Measurements from ENCODE around the gene IL23A. TPM values are rescaled to one million over a fixed set of nuclear protein-coding genes. Genes with fewer than 3 reads are reported as not detected.
"Not testable (repeated sequence)": the region's sequence is repeated elsewhere in the genome, so short reads cannot be mapped to it uniquely, and the experiment has no call there.

Gene IL23A
- total RNA-seq, 3 donors from 2014 or later (not counting 1 experiment from before 2014, with no cell fraction given): 1.8 to 2.7 (median 2.2) TPM

GRCh38 chr12:56339158-56339422, 406 bp downstream of the IL23A start:
- Mint-ChIP-seq H3K4me3 (peak overlapping the region; percentile 54), H3K4me1 (peaks cover 6 to 28% of the 10 kb centered on the region in 2 donors), H3K9me3 (no peaks in the 10 kb centered on the region), H3K27ac (peak overlapping the region; percentile 65 to 91), H3K27me3 (ENCODE audit: low read depth in 2 of 2) (no peaks in the 10 kb centered on the region), H3K36me3 (peaks cover 10% of the 10 kb centered on the region)
- ATAC-seq: no peak
- TF ChIP-seq CTCF (IDR thresholded peaks at IDR 0.05): no peak
- H3K36me3 ChIP-seq (ENCODE audit: control insufficient read depth, insufficient read depth, low read length): peaks cover 18% of the 10 kb centered on the region
- H3K4me1 ChIP-seq (ENCODE audit: control insufficient read depth, insufficient read depth, low read length): peaks cover 29% of the 10 kb centered on the region
- peak overlapping the region; percentile 76 for H3K27ac ChIP-seq (ENCODE audit: low read length)
- intact Hi-C loops (cut with micrococcal nuclease): no loop called here
- H3K27me3 ChIP-seq (ENCODE audit: control insufficient read depth, insufficient read depth, low read length): no peaks in the 10 kb centered on the region
- no peaks in the 10 kb centered on the region for H3K9me3 ChIP-seq (ENCODE audit: control insufficient read depth, insufficient read depth, low read length)
- DNase-seq: no peak
- H3K4me3 ChIP-seq (ENCODE audit: low read length): peak overlapping the region; percentile 15
- WGBS (ENCODE audit: insufficient coverage): 90% methylated on average over 1 of the region's 1 CpG

- intact Hi-C loops (cut with micrococcal nuclease): no loop called here
- no CpG with 5 or more reads among the region's 1 CpG for WGBS (ENCODE audit: insufficient coverage)
- no peak for TF ChIP-seq CTCF (IDR thresholded peaks at IDR 0.05)
- Mint-ChIP-seq H3K27ac (no peak overlapping the region), H3K27me3 (ENCODE audit: low read depth in 2 of 2) (no peaks in the 10 kb centered on the region), H3K9me3 (no peaks in the 10 kb centered on the region), H3K36me3 (peaks cover 10% of the 10 kb centered on the region), H3K4me3 (no peak overlapping the region), H3K4me1 (peaks cover 0 to 22% of the 10 kb centered on the region in 2 donors)
- Histone ChIP-seq H3K4me1 (ENCODE audit: control insufficient read depth, insufficient read depth, low read length) (peaks cover 22% of the 10 kb centered on the region), H3K9me3 (ENCODE audit: control insufficient read depth, insufficient read depth, low read length) (no peaks in the 10 kb centered on the region), H3K27ac (ENCODE audit: low read length) (no peak overlapping the region), H3K36me3 (ENCODE audit: control insufficient read depth, insufficient read depth, low read length) (peaks cover 31% of the 10 kb centered on the region), H3K4me3 (ENCODE audit: low read length) (no peak overlapping the region), H3K27me3 (ENCODE audit: control insufficient read depth, insufficient read depth, low read length) (no peaks in the 10 kb centered on the region)
- DNase-seq (no peak), ATAC-seq (no peak)
Measured at GRCh38 chr12:56341616-56342015, 2.9 kb downstream of the IL23A start.

- intact Hi-C loops (cut with micrococcal nuclease): not testable (repeated sequence)
Measured at GRCh38 chr12:56342290-56342689, 3.6 kb downstream of the IL23A start.

GRCh38 chr12:56346675-56347074, 8.0 kb downstream of the IL23A start:
- Histone ChIP-seq H3K9me3 (ENCODE audit: control insufficient read depth, insufficient read depth, low read length) (no peaks in the 10 kb centered on the region), H3K4me1 (ENCODE audit: control insufficient read depth, insufficient read depth, low read length) (no peaks in the 10 kb centered on the region), H3K27ac (ENCODE audit: low read length) (no peak overlapping the region), H3K36me3 (ENCODE audit: control insufficient read depth, insufficient read depth, low read length) (peaks cover 70% of the 10 kb centered on the region), H3K27me3 (ENCODE audit: control insufficient read depth, insufficient read depth, low read length) (no peaks in the 10 kb centered on the region), H3K4me3 (ENCODE audit: low read length) (no peak overlapping the region)
- no peak for TF ChIP-seq CTCF (IDR thresholded peaks at IDR 0.05)
- H3K36me3 Mint-ChIP-seq: peaks cover 21% of the 10 kb centered on the region
- H3K27me3 Mint-ChIP-seq (ENCODE audit: low read depth in 2 of 2): no peaks in the 10 kb centered on the region
- DNase-seq (peak in 1 of 2 donors; percentile 40), ATAC-seq (no peak)
- 91% methylated on average over 7 of the region's 7 CpGs for WGBS (ENCODE audit: insufficient coverage)
- no peak overlapping the region for H3K4me3 Mint-ChIP-seq
- H3K4me1 Mint-ChIP-seq: peaks cover 0 to 11% of the 10 kb centered on the region in 2 donors
- H3K9me3 Mint-ChIP-seq: no peaks in the 10 kb centered on the region
- H3K27ac Mint-ChIP-seq: no peak overlapping the region
- intact Hi-C loops (cut with micrococcal nuclease): no loop called here

More at GRCh38 chr12:56342290-56342689, 3.6 kb downstream of the IL23A start:
- WGBS (ENCODE audit: insufficient coverage): 96% methylated on average over 2 of the region's 2 CpGs
- not testable (repeated sequence) for DNase-seq; H3K36me3 Mint-ChIP-seq; H3K27me3 ChIP-seq (ENCODE audit: control insufficient read depth, insufficient read depth, low read length); H3K4me3 Mint-ChIP-seq; H3K27ac ChIP-seq (ENCODE audit: low read length); ATAC-seq; H3K4me3 ChIP-seq (ENCODE audit: low read length); H3K27me3 Mint-ChIP-seq (ENCODE audit: low read depth in 2 of 2); H3K27ac Mint-ChIP-seq; H3K9me3 ChIP-seq (ENCODE audit: control insufficient read depth, insufficient read depth, low read length); H3K9me3 Mint-ChIP-seq
- Histone ChIP-seq H3K36me3 (ENCODE audit: control insufficient read depth, insufficient read depth, low read length) (peaks cover 36% of the 10 kb centered on the region), H3K4me1 (ENCODE audit: control insufficient read depth, insufficient read depth, low read length) (peaks cover 22% of the 10 kb centered on the region)
- peaks cover 0 to 22% of the 10 kb centered on the region in 2 donors for H3K4me1 Mint-ChIP-seq

- H3K4me3 ChIP-seq (ENCODE audit: low read length); H3K4me1 ChIP-seq (ENCODE audit: control insufficient read depth, insufficient read depth, low read length); H3K4me3 Mint-ChIP-seq; ATAC-seq; H3K9me3 ChIP-seq (ENCODE audit: control insufficient read depth, insufficient read depth, low read length); intact Hi-C loops (cut with micrococcal nuclease); H3K27ac ChIP-seq (ENCODE audit: low read length); H3K27me3 ChIP-seq (ENCODE audit: control insufficient read depth, insufficient read depth, low read length); H3K9me3 Mint-ChIP-seq; H3K27me3 Mint-ChIP-seq (ENCODE audit: low read depth in 2 of 2); DNase-seq; H3K27ac Mint-ChIP-seq: not testable (repeated sequence)
- H3K4me1 Mint-ChIP-seq: peaks cover 0 to 11% of the 10 kb centered on the region in 2 donors
- 88% methylated on average over 9 of the region's 9 CpGs for WGBS (ENCODE audit: insufficient coverage)
- H3K36me3 ChIP-seq (ENCODE audit: control insufficient read depth, insufficient read depth, low read length): peaks cover 72% of the 10 kb centered on the region
- peaks cover 21% of the 10 kb centered on the region for H3K36me3 Mint-ChIP-seq
Measured at GRCh38 chr12:56347255-56347654, 8.6 kb downstream of the IL23A start.

Measured in natural killer cell (primary cell).